Smooth muscle cell of bladder (primary cell): Measurements from ENCODE around the gene SERPINB13. TPM values are rescaled to one million over a fixed set of nuclear protein-coding genes. Genes with fewer than 3 reads are reported as not detected.

Experiments used
- total RNA-seq: library from RNA; depleted of rRNA; stranded (reverse); fragments of >200 nt; gene quantifications from 2 replicates; pipeline ENCODE4 v1.2.3, GENCODE V29; 2014

The SERPINB13 gene, protein sequence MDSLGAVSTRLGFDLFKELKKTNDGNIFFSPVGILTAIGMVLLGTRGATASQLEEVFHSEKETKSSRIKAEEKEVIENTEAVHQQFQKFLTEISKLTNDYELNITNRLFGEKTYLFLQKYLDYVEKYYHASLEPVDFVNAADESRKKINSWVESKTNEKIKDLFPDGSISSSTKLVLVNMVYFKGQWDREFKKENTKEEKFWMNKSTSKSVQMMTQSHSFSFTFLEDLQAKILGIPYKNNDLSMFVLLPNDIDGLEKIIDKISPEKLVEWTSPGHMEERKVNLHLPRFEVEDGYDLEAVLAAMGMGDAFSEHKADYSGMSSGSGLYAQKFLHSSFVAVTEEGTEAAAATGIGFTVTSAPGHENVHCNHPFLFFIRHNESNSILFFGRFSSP
- not detected in 2 replicates for total RNA-seq

DNA sequence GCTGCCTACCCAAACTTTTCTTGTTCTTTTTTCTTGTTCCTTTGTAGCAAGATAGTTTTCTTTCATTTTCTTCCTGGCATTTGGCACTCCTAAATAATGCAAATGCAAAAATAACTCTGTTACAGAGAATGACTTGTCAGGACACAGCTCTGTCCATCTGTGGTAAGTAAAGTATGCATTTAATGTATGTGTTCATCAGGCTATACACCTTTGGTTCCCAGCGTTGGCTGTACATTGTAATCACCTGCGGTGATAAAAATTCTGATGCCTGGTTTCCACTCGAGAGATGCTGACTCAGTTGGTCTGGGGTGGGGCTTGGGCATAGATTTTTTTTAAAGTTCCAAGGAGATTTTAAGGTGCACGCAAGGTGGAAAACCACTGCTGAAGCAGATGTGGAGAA is at the start of gene SERPINB13:
Gene SERPINB13 (plus strand): TSS at position 378 of the 400 bp plus-strand sequence. CDS start 1,325 bp downstream, outside the sequence.

DNA sequence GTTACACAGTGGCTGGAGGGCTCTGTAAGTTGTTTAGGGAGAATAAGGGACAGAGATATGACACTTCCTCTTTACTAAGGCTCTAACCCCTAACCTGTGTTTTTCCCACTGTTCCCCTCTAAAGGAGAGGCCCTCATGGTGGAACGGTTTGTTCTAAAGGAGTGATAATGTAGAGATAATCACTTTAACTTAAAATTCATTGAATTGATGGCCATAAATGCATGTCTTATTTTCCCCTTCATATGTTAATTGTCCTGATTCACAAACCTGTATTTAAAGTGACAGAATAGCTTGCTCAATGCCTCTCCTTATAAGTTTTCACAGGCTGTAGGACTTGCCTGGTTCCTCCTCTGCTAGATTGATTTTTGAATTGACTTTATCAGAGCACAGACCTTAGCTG is 45.1 kb upstream of the SERPINB13 start, which contains the start of gene SERPINB12:
Gene SERPINB12 (plus strand): TSS at position 301 of the 400 bp plus-strand sequence. CDS start 13,791 bp downstream, outside the sequence.

DNA sequence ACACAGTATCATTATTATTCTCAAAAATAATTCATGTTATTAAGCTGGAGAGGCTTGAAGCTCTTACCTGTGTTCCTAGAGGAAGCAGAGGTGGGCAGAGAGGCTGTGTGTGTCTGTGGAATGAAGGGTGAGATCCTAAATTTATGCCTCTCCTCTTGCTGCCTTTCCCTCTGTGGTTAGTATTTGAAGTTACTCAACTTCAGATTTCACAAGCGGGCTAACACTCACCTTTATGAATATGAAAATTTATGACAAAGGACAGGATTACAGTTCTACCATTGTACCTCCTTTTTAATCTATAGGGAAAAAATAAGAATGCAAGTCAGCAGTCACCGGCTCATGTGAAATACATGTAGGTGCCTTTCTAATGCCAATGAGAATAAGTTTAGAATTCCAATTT is 57.0 kb downstream of the SERPINB13 start, which contains the start of gene SERPINB4:
Gene SERPINB4 (minus strand): TSS at position 115 of the 400 bp plus-strand sequence. CDS start 679 bp downstream, outside the sequence.

Other genes with a start within 250 kb of the SERPINB13 start
- 19.5 and 36.1 TPM in 2 replicates for gene KDSR, start 220.1 kb upstream of the SERPINB13 start, total RNA-seq
- 43.5 and 51.1 TPM in 2 replicates for gene VPS4B, start 164.9 kb upstream of the SERPINB13 start, total RNA-seq
- gene SERPINB5, start 110.4 kb upstream of the SERPINB13 start, total RNA-seq = 0.09 and 0.14 TPM in 2 replicates
- not detected in 2 replicates for gene SERPINB12, start 45.0 kb upstream of the SERPINB13 start, total RNA-seq
- gene SERPINB4, start 56.9 kb downstream of the SERPINB13 start, total RNA-seq = 0.14 and 0.46 TPM in 2 replicates
- gene SERPINB3, start 74.5 kb downstream of the SERPINB13 start, total RNA-seq = 0.28 TPM in 1 of 2 replicates, not detected in the other
- gene SERPINB11, start 115.6 kb downstream of the SERPINB13 start, total RNA-seq = not detected in 2 replicates
- gene SERPINB7, start 188.1 kb downstream of the SERPINB13 start, total RNA-seq = 1.4 and 4.1 TPM in 2 replicates